Pancreas (tissue), 10 donors: ENCODE data around the gene GRAMD4. TPM values are rescaled to one million over a fixed set of nuclear protein-coding genes. Genes with fewer than 3 reads are reported as not detected.

ENCODE experiments used
- ATAC-seq, 4 donors: fragments of 200-7000 bp; cut with Tn5 transposase; one replicate each; pipeline versions ENCODE4 v1.8.0 to v1.9.1; 2020; ENCODE audit warnings: mild to moderate bottlenecking in 4 of 4, moderate library complexity in 4 of 4
- DNase-seq, 6 donors: peaks; one replicate each; pipeline ENCODE4 v3.0.0-alpha.2; 2020
- FAIRE-seq: peaks from 2 replicates; lab custom pipeline; 2012; peaks lifted over from hg19 to GRCh38; lab: Jason Lieb, UNC
- H3K27ac ChIP-seq, 4 donors: fragments of 200-600 bp; sonication (generic); 1 replicate in 3 of 4; 2 replicates in 1 of 4; pipeline versions ENCODE4 v1.5.0 to v1.8.0; 2020
- H3K27me3 ChIP-seq, 4 donors: fragments of 200-600 bp; one replicate each; pipeline ENCODE4 v1.8.0; 2021
- H3K36me3 ChIP-seq, 3 donors: fragments of 200-600 bp; sonication (generic) in 1 of 3; one replicate each; pipeline versions ENCODE4 v1.5.0 to v1.8.0; 2020 to 2021
- H3K4me1 ChIP-seq, 3 donors: fragments of 200-600 bp; one replicate each; pipeline ENCODE4 v1.8.0; 2021
- H3K4me3 ChIP-seq, 4 donors: fragments of 200-600 bp; sonication (generic) in 2 of 4; one replicate each; pipeline versions ENCODE4 v1.5.0 to v1.8.0; 2020 to 2021
- H3K9me3 ChIP-seq, 4 donors: fragments of 200-600 bp; one replicate each; pipeline ENCODE4 v1.8.0; 2021
- WGBS, 2 donors: extraction: QIAGEN DNeasy Blood & Tissue Kit; methylation state at CpG; one replicate each; pipeline ENCODE4 v1.1.7; 2013; 5-methylcytosine and 5-hydroxymethylcytosine counted together
- intact Hi-C, 3 donors: fragments of 100-400 bp; cut with DNase I; formaldehyde crosslinking; loops; one replicate each; pipeline versions ENCODE4 v1.11.1 to v1.14.2; 2022
- polyA plus RNA-seq, 2 donors: library from polyadenylated mRNA; stranded (reverse); fragments of 200-250 nt; gene quantifications; one replicate each; pipeline ENCODE4 v1.2.3, GENCODE V29; 2013
- total RNA-seq, 6 donors: library from RNA; stranded (reverse); fragmentation: NEBNext Ultra II Directional in 4 of 6; extraction: Animal tissue kit (Norgen Biotek cat#: 25700) in 4 of 6; gene quantifications; one replicate each; pipeline versions ENCODE4 v1.2.1 to v1.2.4, GENCODE V29; 2021 to 2023
- TF ChIP-seq, protein P1 (sequence below), 4 donors: fragments of 200-600 bp; sonication (generic) in 3 of 4; IDR thresholded peaks; one replicate each; pipeline versions ENCODE4 v1.5.0 to v1.8.0; 2021; ENCODE audit warnings: antibody characterized with exemption in 4 of 4
- donor health status: healthy with polysubstance abuse.
- donor health status: DM: no; HTN: no; CAD: no; lungs with moderate emphysema.
- donor health status: DM: no; HTN: no; CAD: no.
- donor health status: control.
- donor health status: control.
- donor health status: Bipolar disorder and iron deficiency.
- donor health status: DM: yes; HTN: yes; CAD: no.
- donor health status: DM: no; HTN: no; CAD: no.
- donor health status: DM: no; HTN: no; CAD: no.
- donor health status: DM: yes; HTN: yes; CAD: no.

The GRAMD4 gene
- total and polyA plus RNA-seq, 8 donors: 13.2 to 36.4 (median 21.9) TPM

DNA sequence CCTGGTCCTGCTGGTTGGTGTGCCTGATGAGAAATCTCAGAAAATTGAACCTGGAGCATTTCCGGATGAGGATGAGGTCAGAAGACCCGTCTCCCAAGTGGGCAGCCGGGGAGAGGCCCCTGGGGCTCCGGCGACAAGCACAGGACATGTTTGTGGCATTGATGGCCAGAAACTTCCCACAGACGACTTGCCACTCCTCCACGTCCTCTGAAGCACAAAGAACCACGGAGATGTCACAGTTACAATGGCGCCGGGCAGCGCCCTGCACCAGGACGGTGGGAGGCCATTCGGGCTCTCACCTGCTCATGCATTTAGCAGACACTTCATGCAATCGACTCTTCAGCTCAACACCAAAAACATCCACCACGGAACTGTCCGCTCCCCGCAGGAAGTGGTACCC is 71.4 kb downstream of the GRAMD4 start:
- no peak overlapping the region for H3K27ac ChIP-seq
- peaks cover 3 to 80% (median 16%) of the 10 kb centered on the region in 3 donors for H3K36me3 ChIP-seq
- no peaks in the 10 kb centered on the region for H3K9me3 ChIP-seq
- 90 to 94% methylated on average over 17 of the region's 17 CpGs for WGBS, 2 donors
- DNase-seq: peak in 1 of 6 donors; percentile 22
- no peaks in the 10 kb centered on the region for H3K27me3 ChIP-seq
- H3K4me1 ChIP-seq: peaks cover 0 to 3% (median 3%) of the 10 kb centered on the region in 3 donors
- ATAC-seq: no peak
- no peak for FAIRE-seq
- no peak overlapping the region for H3K4me3 ChIP-seq
- intact Hi-C loops: no loop called here
- TF ChIP-seq, protein P1, sequence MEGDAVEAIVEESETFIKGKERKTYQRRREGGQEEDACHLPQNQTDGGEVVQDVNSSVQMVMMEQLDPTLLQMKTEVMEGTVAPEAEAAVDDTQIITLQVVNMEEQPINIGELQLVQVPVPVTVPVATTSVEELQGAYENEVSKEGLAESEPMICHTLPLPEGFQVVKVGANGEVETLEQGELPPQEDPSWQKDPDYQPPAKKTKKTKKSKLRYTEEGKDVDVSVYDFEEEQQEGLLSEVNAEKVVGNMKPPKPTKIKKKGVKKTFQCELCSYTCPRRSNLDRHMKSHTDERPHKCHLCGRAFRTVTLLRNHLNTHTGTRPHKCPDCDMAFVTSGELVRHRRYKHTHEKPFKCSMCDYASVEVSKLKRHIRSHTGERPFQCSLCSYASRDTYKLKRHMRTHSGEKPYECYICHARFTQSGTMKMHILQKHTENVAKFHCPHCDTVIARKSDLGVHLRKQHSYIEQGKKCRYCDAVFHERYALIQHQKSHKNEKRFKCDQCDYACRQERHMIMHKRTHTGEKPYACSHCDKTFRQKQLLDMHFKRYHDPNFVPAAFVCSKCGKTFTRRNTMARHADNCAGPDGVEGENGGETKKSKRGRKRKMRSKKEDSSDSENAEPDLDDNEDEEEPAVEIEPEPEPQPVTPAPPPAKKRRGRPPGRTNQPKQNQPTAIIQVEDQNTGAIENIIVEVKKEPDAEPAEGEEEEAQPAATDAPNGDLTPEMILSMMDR (IDR thresholded peaks at IDR 0.05): no peak

DNA sequence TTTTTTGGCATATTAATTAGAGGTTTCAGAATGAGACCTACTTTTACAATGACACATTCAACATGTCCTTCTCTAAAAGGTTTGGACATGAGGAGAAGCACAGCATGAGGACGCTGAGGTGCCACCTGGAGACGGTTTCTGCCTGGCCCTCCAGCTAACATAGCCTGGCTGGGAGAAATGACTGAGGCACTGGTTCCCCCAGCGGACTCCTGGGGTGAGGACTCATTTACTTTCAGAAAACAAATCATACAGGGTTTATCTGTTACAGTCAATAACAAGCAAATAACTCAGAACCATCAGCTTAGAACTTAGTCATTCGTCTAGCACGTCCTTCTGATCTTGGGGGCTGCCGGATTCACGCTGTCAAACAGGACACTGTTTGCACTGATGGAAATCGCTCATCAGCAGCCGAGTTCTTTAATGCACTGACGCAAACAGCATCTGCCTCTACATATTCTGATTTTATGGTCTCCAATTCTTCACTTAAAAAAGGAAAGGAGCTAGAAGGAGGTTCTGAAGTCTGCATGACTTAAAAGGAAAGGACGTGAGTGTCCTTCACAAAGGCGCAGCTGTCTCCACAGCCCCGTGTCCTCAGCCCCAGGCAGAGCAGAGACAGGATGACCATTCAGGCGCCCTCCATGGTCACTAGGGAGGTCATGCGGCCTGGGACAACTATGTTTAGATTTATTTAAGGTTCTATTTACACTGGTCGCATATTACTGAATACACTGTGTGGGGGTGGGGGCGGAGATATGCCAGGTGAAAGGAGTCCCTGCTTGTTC is 73.6 kb downstream of the GRAMD4 start:
- no peaks in the 10 kb centered on the region for H3K27me3 ChIP-seq
- TF ChIP-seq, protein P1 (IDR thresholded peaks at IDR 0.05): no peak
- H3K36me3 ChIP-seq: peaks cover 3 to 91% (median 28%) of the 10 kb centered on the region in 3 donors
- no peaks in the 10 kb centered on the region for H3K9me3 ChIP-seq
- FAIRE-seq (no peak), ATAC-seq (peak in 2 of 4 donors; percentile 37 to 58), DNase-seq (peak in 1 of 6 donors; percentile 16)
- intact Hi-C loops: no loop called here
- no peak overlapping the region for H3K27ac ChIP-seq
- no peak overlapping the region for H3K4me3 ChIP-seq
- no peaks in the 10 kb centered on the region for H3K4me1 ChIP-seq
- 84 to 86% methylated on average over 17 of the region's 17 CpGs for WGBS, 2 donors

DNA sequence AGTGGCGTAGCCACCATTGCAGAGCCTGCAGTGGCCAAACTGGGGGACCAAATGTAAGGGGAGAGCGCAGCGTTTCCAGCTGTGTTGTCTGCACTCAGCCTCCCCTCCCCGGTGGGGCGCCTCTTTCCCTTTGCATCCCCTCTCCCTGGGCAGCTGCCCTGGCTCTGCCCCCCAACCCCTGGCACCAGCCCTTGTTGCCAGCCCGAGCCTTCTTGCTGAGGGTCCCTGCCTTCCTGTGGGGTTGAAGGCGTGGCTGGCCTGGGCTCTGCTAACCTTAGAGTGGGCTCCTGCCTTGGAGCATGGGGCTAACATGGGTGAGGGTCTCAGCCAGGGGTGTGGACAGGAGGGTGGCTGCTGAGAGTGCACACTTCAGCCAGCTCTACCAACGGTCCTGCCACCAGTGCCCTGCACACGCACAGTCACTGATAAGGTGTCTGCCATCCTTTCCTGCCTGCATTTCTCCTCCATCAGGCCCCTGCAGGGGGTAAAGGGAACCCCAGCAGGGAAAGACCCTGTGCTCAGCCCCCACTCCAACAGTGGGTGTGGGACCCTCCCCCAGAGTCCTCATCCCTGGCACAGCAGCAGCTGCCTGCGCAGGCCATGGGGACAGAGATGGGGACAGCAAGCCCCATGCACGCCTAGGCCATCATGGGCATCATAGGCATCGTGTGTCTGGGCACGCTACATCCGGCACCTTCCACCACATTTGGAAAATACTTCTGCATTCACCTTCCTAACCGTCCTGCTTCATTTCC is 74.4 kb downstream of the GRAMD4 start:
- no peak for ATAC-seq
- DNase-seq: peak in 1 of 6 donors; percentile 51
- TF ChIP-seq, protein P1 (IDR thresholded peaks at IDR 0.05): no peak
- no peak overlapping the region for H3K4me3 ChIP-seq
- H3K36me3 ChIP-seq: peaks cover 0 to 89% (median 35%) of the 10 kb centered on the region in 3 donors
- H3K27me3 ChIP-seq: no peaks in the 10 kb centered on the region
- 94 to 96% methylated on average over 15 of the region's 15 CpGs for WGBS, 2 donors
- intact Hi-C loops: no loop called here
- no peaks in the 10 kb centered on the region for H3K4me1 ChIP-seq
- no peak for FAIRE-seq
- no peak overlapping the region for H3K27ac ChIP-seq
- H3K9me3 ChIP-seq: no peaks in the 10 kb centered on the region

DNA sequence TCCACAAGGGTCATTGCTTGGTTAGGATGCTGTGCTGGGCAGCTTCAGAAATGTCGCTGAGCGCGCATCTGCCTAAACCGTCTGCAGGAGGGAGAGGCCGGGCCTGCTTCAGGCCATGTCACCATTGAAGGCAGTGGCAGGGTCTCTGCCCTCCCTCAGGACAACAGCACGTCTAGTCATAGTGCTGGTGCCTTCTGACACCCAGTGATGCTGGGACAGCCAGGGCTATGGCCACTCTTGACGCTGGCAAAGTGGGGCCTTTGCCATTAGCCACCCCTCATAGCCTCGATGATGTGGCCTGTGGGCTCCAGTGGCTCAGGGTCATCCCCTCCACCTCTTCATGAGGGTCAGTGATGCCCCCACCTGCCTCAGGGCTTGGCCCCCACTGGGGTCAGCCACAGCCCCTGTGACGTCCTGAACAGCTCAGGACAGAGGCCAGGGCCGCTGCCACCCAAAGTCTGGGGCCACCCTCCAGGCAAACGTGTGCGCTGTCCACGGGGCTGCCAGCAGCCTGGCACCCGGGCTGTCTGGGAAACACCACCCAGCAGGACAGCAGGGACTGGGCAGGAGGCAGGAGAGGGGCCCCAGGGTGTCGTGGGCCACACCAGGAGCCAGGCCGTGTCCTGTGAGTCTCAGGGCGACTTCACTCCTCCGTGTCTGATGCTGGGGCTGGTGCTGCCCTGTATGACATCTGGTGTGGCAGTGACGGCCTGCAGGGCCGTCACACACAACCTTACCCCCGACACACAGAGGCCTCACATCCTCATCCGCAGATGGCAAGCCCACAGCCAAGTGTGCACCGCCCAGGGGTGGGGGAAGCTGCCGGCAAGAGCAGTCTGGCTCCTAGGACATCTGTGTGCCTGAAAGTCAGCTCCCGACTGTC is 75.4 kb downstream of the GRAMD4 start:
- Histone ChIP-seq H3K9me3 (no peaks in the 10 kb centered on the region), H3K27me3 (no peaks in the 10 kb centered on the region), H3K36me3 (peaks cover 0 to 85% (median 35%) of the 10 kb centered on the region in 3 donors), H3K27ac (no peak overlapping the region), H3K4me1 (no peaks in the 10 kb centered on the region), H3K4me3 (no peak overlapping the region)
- intact Hi-C loops: no loop called here
- ATAC-seq (no peak), FAIRE-seq (no peak), DNase-seq (peak in 1 of 6 donors; percentile 65)
- TF ChIP-seq, protein P1 (IDR thresholded peaks at IDR 0.05): no peak
- WGBS, 2 donors: 82 to 87% methylated on average over 25 of the region's 25 CpGs
